ENCODE measurements around the gene ARHGEF26.

- TF ChIP-seq POLR2A (IDR thresholded peaks at IDR 0.05; ENCODE audit: low read length): no peak
- no peak for TF ChIP-seq GATA1 (IDR thresholded peaks at IDR 0.05; ENCODE audit: low read depth, low read length)
Observed at GRCh38 chr3:154274348-154274747, 153.2 kb downstream of the ARHGEF26 start.
